ENCODE results near the gene SPATS2. TPM values are rescaled to one million over a fixed set of nuclear protein-coding genes. Genes with fewer than 3 reads are reported as not detected.

The SPATS2 gene
- total RNA-seq, 2 donors from 2014 or later: 17.2 to 21.9 TPM

- no peak overlapping the region for H3K9ac ChIP-seq (ENCODE audit: low read depth in 2 of 2, low read length in 2 of 2)
- TF ChIP-seq CTCF (IDR thresholded peaks at IDR 0.05): no peak
These were observed 37.7 kb downstream of the SPATS2 start for GRCh38 chr12:49404956-49405355.

DNA sequence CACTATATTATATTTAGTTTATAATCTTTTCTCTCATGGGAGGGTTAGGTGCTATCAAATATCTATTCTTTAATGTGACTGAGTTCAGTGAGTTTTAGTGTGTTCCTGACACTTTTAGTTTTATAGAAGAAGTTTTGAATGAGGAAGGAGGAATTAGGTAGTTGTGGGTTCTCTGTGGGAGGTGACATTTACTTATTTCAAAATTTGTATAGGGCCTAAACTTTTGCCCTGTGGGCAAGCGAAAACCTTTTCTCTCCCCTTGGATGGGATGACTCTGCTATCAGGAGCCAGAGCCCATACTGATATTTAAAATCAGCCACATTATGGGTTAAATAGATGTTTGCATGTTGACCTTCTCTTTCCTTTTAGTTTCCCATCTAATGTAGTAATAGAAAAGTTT, 43.6 kb downstream of the SPATS2 start:
- Histone ChIP-seq H3K27me3 (no peaks in the 10 kb centered on the region), H3K4me3 (no peak overlapping the region), H3K9me3 (no peaks in the 10 kb centered on the region), H3K9ac (ENCODE audit: low read depth in 2 of 2, low read length in 2 of 2) (no peak overlapping the region), H3K4me1 (no peaks in the 10 kb centered on the region), H3K27ac (no peak overlapping the region), H3K36me3 (no peaks in the 10 kb centered on the region)
- TF ChIP-seq CTCF (IDR thresholded peaks at IDR 0.05): no peak
- intact Hi-C loops (cut with DNase I): no loop called here
- DNase-seq: no peak

More at GRCh38 chr12:49404956-49405355, 37.7 kb downstream of the SPATS2 start:
- H3K4me1 ChIP-seq: no peaks in the 10 kb centered on the region
- H3K4me3 ChIP-seq: no peak overlapping the region
- no peaks in the 10 kb centered on the region for H3K9me3 ChIP-seq
- no peak overlapping the region for H3K27ac ChIP-seq
- intact Hi-C loops (cut with DNase I): no loop called here
- no peaks in the 10 kb centered on the region for H3K36me3 ChIP-seq
- no peaks in the 10 kb centered on the region for H3K27me3 ChIP-seq
- DNase-seq: no peak

GRCh38 chr12:49413010-49413409, 45.7 kb downstream of the SPATS2 start:
- Histone ChIP-seq H3K27ac (no peak overlapping the region), H3K9ac (ENCODE audit: low read depth in 2 of 2, low read length in 2 of 2) (no peak overlapping the region), H3K36me3 (no peaks in the 10 kb centered on the region), H3K27me3 (no peaks in the 10 kb centered on the region), H3K4me3 (no peak overlapping the region), H3K4me1 (no peaks in the 10 kb centered on the region), H3K9me3 (no peaks in the 10 kb centered on the region)
- intact Hi-C loops (cut with DNase I): no loop called here
- DNase-seq: no peak
- no peak for TF ChIP-seq CTCF (IDR thresholded peaks at IDR 0.05)

DNA sequence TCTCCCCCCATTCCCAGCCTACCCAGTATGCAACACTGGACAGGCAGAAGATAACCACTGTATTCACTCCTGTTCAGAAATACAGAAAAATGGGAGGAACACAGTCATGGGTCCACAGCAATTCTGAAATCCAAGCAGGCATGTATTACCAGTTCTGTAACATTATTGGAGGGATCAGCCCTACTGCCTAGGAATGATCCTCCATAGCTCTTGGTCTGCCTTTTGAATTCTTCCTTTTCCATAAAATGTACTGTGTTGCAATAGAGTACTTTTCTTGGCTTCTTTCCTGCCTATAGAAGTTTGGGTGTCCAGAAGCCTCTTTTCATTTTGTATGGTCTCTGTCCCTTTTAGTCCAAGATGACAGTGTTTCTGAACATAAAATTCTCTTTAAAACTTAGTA, 46.5 kb downstream of the SPATS2 start:
- no peak for DNase-seq
- intact Hi-C loops (cut with DNase I): no loop called here
- no peak for TF ChIP-seq CTCF (IDR thresholded peaks at IDR 0.05)

DNA sequence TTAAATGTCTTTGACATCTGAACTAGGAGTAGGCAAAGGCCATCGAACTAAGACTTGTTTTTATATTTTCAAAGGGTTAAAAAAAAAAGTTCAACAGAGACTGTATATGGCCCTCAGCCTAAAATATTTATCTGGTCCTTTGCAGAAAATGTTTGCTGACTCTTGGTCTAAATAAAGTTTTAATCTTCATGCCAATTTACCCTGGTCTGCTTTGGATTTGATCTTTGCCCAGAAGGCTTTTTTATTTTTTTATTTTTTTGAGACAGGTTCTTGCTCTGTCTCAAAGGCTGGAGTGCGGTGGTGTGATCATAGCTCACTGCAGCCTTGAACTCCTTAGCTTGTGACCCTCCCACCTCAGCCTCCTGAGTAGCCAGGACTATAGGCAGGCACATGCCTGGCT, 47.1 kb downstream of the SPATS2 start:
- TF ChIP-seq CTCF (IDR thresholded peaks at IDR 0.05): no peak
- Histone ChIP-seq H3K9ac (ENCODE audit: low read depth in 2 of 2, low read length in 2 of 2) (no peak overlapping the region), H3K27ac (no peak overlapping the region), H3K9me3 (no peaks in the 10 kb centered on the region), H3K27me3 (no peaks in the 10 kb centered on the region), H3K36me3 (no peaks in the 10 kb centered on the region), H3K4me1 (no peaks in the 10 kb centered on the region), H3K4me3 (no peak overlapping the region)
- intact Hi-C loops (cut with DNase I): no loop called here
- DNase-seq: no peak

More for the DNA sequence above, 46.5 kb downstream of the SPATS2 start:
- Histone ChIP-seq H3K4me3 (no peak overlapping the region), H3K9me3 (no peaks in the 10 kb centered on the region), H3K9ac (ENCODE audit: low read depth in 2 of 2, low read length in 2 of 2) (no peak overlapping the region), H3K27ac (no peak overlapping the region), H3K27me3 (no peaks in the 10 kb centered on the region), H3K4me1 (no peaks in the 10 kb centered on the region), H3K36me3 (no peaks in the 10 kb centered on the region)

GRCh38 chr12:49415521-49415970, 48.3 kb downstream of the SPATS2 start:
- intact Hi-C loops (cut with DNase I): no loop called here
- no peak overlapping the region for H3K4me3 ChIP-seq
- H3K36me3 ChIP-seq: no peaks in the 10 kb centered on the region
- H3K27ac ChIP-seq: no peak overlapping the region
- H3K4me1 ChIP-seq: no peaks in the 10 kb centered on the region
- H3K9me3 ChIP-seq: no peaks in the 10 kb centered on the region
- no peak overlapping the region for H3K9ac ChIP-seq (ENCODE audit: low read depth in 2 of 2, low read length in 2 of 2)
- no peaks in the 10 kb centered on the region for H3K27me3 ChIP-seq
- TF ChIP-seq CTCF (IDR thresholded peaks at IDR 0.05): no peak
- no peak for DNase-seq
